ENCODE measurements around the gene L3MBTL2. TPM values are rescaled to one million over a fixed set of nuclear protein-coding genes. Genes with fewer than 3 reads are reported as not detected.
A peak's percentile ranks its signal among the peaks of the same experiment; 100 is the strongest.

Gene L3MBTL2
- total and polyA plus RNA-seq, 7 donors, result 7.2 to 15.8 (median 11.4) TPM

DNA sequence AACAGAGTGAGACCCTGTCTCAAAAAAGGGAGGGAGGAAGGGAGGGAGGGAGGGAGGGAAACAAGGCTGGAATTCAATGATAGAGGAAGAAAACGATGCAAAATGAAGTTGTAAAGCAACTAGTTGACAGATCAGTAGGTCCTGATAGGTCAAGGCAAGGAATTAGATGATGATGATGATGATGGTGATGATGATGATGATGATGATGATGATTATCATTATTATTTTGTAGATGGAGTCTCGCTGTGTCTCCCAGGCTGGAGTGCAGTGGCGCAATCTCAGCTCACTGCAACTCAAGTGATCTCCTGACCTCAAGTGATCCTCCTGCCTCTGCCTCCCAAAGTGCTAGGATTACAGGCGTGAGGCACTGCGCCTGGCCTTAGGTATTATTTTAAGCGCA lies 11.3 kb upstream of the L3MBTL2 start:
- TF ChIP-seq, protein P1, sequence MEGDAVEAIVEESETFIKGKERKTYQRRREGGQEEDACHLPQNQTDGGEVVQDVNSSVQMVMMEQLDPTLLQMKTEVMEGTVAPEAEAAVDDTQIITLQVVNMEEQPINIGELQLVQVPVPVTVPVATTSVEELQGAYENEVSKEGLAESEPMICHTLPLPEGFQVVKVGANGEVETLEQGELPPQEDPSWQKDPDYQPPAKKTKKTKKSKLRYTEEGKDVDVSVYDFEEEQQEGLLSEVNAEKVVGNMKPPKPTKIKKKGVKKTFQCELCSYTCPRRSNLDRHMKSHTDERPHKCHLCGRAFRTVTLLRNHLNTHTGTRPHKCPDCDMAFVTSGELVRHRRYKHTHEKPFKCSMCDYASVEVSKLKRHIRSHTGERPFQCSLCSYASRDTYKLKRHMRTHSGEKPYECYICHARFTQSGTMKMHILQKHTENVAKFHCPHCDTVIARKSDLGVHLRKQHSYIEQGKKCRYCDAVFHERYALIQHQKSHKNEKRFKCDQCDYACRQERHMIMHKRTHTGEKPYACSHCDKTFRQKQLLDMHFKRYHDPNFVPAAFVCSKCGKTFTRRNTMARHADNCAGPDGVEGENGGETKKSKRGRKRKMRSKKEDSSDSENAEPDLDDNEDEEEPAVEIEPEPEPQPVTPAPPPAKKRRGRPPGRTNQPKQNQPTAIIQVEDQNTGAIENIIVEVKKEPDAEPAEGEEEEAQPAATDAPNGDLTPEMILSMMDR (IDR thresholded peaks at IDR 0.05), result no peak
- Histone ChIP-seq H3K36me3 (ENCODE audit: insufficient read depth in 1 of 2, low read depth in 1 of 2) (no peaks in the 10 kb centered on the region), H3K4me3 (no peak overlapping the region), H3K27me3 (ENCODE audit: insufficient read depth in 3 of 3, low read length in 2 of 3) (no peaks in the 10 kb centered on the region), H3K4me1 (peaks cover 11% of the 10 kb centered on the region), H3K9me3 (no peaks in the 10 kb centered on the region), H3K27ac (no peak overlapping the region)
- intact Hi-C loops (cut with DNase I), result no loop called here
- 92 to 94% (median 93%) methylated on average over 6 of the region's 6 CpGs for WGBS, 3 donors
- no peak for DNase-seq
- ATAC-seq, result no peak

DNA sequence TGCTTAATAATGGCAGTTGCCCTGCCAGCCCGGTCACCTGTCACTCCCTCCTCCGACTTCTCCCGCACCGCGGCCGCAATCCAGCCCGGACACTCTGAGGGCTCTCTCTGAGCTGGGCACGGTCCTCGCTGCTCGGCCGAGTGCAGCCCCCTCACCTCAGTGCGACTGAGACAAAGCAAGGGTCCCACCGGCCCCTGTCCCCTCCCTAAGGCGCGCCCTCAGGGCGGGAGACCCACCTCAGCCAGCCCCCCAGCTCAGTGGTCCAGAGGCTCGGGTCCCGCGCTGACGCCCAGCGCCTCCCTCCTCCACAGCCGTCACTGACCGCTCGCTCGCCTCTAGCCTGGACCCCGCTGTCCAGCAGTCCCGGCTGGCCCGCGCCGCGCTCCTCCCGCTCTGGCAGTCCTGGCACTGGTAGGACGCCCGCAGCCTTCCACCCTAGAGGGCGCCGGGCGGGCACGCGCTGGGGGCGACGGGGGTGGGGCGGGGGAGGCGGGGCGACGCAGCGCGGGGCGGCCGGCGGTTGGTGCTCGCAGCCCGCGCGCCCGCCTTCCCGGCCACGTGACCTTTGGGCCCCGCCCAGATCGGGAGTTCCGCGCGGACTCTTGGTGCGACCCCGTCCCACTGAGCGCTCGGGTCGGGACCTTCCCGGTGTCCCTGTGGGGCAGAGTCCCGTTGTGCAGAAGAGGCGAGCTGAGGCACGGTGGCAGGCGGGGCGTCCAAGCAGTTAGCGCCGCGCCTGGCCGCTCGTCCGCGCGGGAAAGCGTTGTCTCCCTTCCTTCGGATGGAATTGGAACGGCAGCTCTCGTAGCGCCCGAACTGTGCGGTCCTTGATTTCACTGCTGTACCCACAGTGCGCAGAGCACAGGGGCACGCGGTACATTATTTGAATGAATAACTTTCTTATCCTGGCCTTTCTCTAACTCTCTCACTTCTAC lies 7.8 kb upstream of the L3MBTL2 start:
- TF ChIP-seq, protein P1 (IDR thresholded peaks at IDR 0.05), result no peak
- Histone ChIP-seq H3K9me3 (no peaks in the 10 kb centered on the region), H3K4me1 (peaks cover 11% of the 10 kb centered on the region), H3K36me3 (ENCODE audit: insufficient read depth in 1 of 2, low read depth in 1 of 2) (no peaks in the 10 kb centered on the region), H3K27ac (peak overlapping the region; percentile 55), H3K4me3 (peak overlapping the region; percentile 69), H3K27me3 (ENCODE audit: insufficient read depth in 3 of 3, low read length in 2 of 3) (no peaks in the 10 kb centered on the region)
- WGBS, 3 donors, result 0 to 1% (median 1%) methylated on average over 71 to 91 of the region's 91 CpGs
- DNase-seq (peak; percentile 86 to 91), ATAC-seq (peak; percentile 95 to 97 (median 96))
- intact Hi-C loops (cut with DNase I), result no loop called here

DNA sequence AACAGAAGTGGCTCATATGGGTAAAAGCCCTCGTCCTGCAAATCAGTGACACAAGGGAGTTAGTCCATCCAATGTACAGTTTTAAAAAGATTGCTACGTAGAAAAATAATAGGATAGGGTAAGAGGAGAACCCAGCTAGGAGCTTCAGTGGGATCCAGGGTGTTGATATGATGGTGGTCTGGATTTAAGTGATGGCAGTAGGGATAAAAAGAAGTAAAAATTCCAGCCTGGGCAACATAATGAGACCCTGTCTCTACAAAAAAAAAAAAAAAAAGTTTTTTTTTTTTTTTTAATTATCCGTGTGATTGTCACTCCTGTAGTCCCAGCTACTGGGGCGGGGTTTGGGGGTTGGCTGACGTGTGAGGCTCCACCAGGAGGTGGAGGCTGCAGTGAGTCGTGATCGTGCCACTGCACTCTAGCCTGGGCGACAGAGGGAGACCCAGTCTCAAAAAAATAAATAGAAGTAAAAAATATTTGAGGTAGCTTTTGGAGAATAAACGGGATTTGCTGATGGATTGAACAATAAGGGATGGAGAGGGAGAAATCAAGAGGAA lies 7.0 kb upstream of the L3MBTL2 start:
- TF ChIP-seq, protein P1 (IDR thresholded peaks at IDR 0.05), result no peak
- Histone ChIP-seq H3K4me3 (peak overlapping the region; percentile 69), H3K4me1 (peaks cover 11% of the 10 kb centered on the region), H3K27ac (peak overlapping the region; percentile 55), H3K27me3 (ENCODE audit: insufficient read depth in 3 of 3, low read length in 2 of 3) (no peaks in the 10 kb centered on the region), H3K36me3 (ENCODE audit: insufficient read depth in 1 of 2, low read depth in 1 of 2) (no peaks in the 10 kb centered on the region), H3K9me3 (no peaks in the 10 kb centered on the region)
- DNase-seq, result peak in 1 of 2 donors; percentile 55
- ATAC-seq, result no peak
- intact Hi-C loops (cut with DNase I), result no loop called here
- WGBS, 3 donors, result 2 to 4% (median 2%) methylated on average over 9 of the region's 9 CpGs

DNA sequence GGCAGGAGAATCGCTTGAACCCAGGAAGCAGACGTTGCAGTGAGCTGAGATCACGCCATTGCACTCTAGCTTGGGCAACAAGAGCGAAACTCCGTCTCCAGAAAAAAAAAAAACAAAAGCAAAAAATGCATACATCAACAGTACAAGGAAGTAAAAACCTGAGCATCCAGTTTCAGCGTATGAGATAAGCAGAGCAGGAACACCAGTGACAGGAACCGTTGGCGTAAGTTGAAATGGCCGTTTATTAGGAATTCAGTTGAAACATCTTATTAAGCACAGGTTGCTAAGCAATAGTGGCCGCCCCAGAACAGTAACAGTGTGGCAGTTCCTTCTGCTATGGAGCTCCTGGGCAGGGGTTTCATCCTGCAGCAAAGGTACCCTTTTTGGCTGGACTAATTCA lies 4.0 kb upstream of the L3MBTL2 start:
- peaks cover 17% of the 10 kb centered on the region for H3K4me1 ChIP-seq
- intact Hi-C loops (cut with DNase I), result no loop called here
- DNase-seq (peak in 1 of 2 donors; percentile 9), ATAC-seq (no peak)
- TF ChIP-seq, protein P1 (IDR thresholded peaks at IDR 0.05), result no peak
- no peaks in the 10 kb centered on the region for H3K9me3 ChIP-seq
- WGBS, 3 donors, result 73 to 78% (median 76%) methylated on average over 10 of the region's 10 CpGs
- no peaks in the 10 kb centered on the region for H3K36me3 ChIP-seq (ENCODE audit: insufficient read depth in 1 of 2, low read depth in 1 of 2)
- no peak overlapping the region for H3K27ac ChIP-seq
- H3K27me3 ChIP-seq (ENCODE audit: insufficient read depth in 3 of 3, low read length in 2 of 3), result no peaks in the 10 kb centered on the region
- H3K4me3 ChIP-seq, result no peak overlapping the region

Data from psoas muscle (tissue), 8 donors.